Right lobe of liver (tissue), 6 donors: ENCODE measurements around the gene KIF2C. TPM values are rescaled to one million over a fixed set of nuclear protein-coding genes. Genes with fewer than 3 reads are reported as not detected.
"Not testable (repeated sequence)": the region's sequence is repeated elsewhere in the genome, so short reads cannot be mapped to it uniquely, and the experiment has no call there.

ENCODE experiments used
- ATAC-seq, 4 donors: fragments of 200-7000 bp; cut with Tn5 transposase; one replicate each; pipeline ENCODE4 v1.9.1; 2020; ENCODE audit warnings: mild to moderate bottlenecking in 4 of 4, moderate library complexity in 4 of 4
- DNase-seq, 3 donors: peaks; one replicate each; pipeline ENCODE4 v3.0.0-alpha.2; 2020
- H3K27ac ChIP-seq, 3 donors: fragments of 200-600 bp; one replicate each; pipeline ENCODE4 v1.8.0; 2022
- H3K27me3 ChIP-seq, 2 donors: fragments of 200-600 bp; one replicate each; pipeline ENCODE4 v1.8.0; 2022
- H3K36me3 ChIP-seq, 4 donors: fragments of 200-600 bp; sonication (generic) in 1 of 4; one replicate each; pipeline versions ENCODE4 v1.5.1 to v1.8.0; 2017 to 2022; ENCODE audit warnings: control low read depth in 1 of 4
- H3K4me1 ChIP-seq, 4 donors: fragments of 200-600 bp; sonication (generic) in 1 of 4; one replicate each; pipeline versions ENCODE4 v1.5.1 to v1.8.0; 2017 to 2022; ENCODE audit warnings: control low read depth in 1 of 4
- H3K4me3 ChIP-seq, 3 donors: fragments of 200-600 bp; one replicate each; pipeline ENCODE4 v1.8.0; 2022
- H3K9me3 ChIP-seq, 4 donors: fragments of 200-600 bp; sonication (generic) in 1 of 4; one replicate each; pipeline versions ENCODE4 v1.5.1 to v1.8.0; 2017 to 2022; ENCODE audit warnings: control low read depth in 1 of 4
- CTCF ChIP-seq, 4 donors: fragments of 200-600 bp in 3 of 4; fragments of 450-650 bp in 1 of 4; IDR thresholded peaks; one replicate each; pipeline versions ENCODE4 v1.5.1 to v1.8.0; 2016 to 2022; ENCODE audit warnings: antibody characterized with exemption in 4 of 4, mild to moderate bottlenecking in 2 of 4
- POLR2A ChIP-seq: fragments of 450-650 bp; IDR thresholded peaks from one replicate; pipeline ENCODE4 v1.6.1; 2017; ENCODE audit warnings: antibody characterized with exemption, mild to moderate bottlenecking
- WGBS: methylation state at CpG from one replicate; pipeline ENCODE4 v1.1.6; 2018; ENCODE audit warnings: low coverage, low lambda C conversion rate; ENCODE audit not compliant: insufficient coverage; ENCODE audit errors: missing lambda C conversion rate; 5-methylcytosine and 5-hydroxymethylcytosine counted together
- intact Hi-C, 2 donors: fragments of 100-400 bp; cut with DNase I; formaldehyde crosslinking; loops; one replicate each; pipeline versions ENCODE4 v1.11.2 to v1.14.1; 2022
- total RNA-seq, 6 experiments: library from RNA; depleted of rRNA in 2 of 6; stranded (reverse); fragments of >200 nt in 2 of 6; fragmentation: NEBNext Ultra II Directional in 3 of 6; extraction: Animal tissue kit (Norgen Biotek cat#: 25700) in 3 of 6; gene quantifications; one replicate each; pipeline versions ENCODE4 v1.1.0 to v1.2.4, GENCODE V29; 2016 to 2023
- donor health status: DM: no; HTN: yes; CAD: no.
- donor health status: DM: no; HTN: no; CAD: no.
- donor health status: DM: no; HTN: no; CAD: no.
- donor health status: DM: no; HTN: yes; CAD: no.
- donor health status: DM: no; HTN: yes; CAD: no.

KIF2C gene
- total RNA-seq, 6 experiments from 2014 or later = 0.22 to 1.4 (median 0.37) TPM; not detected in 1

- DNase-seq = peak; percentile 88 to 95 (median 92)
- peak; percentile 94 for TF ChIP-seq POLR2A
- peak; percentile 80 to 90 (median 84) for TF ChIP-seq CTCF (IDR thresholded peaks at IDR 0.05)
- Histone ChIP-seq H3K4me3 (peak within 1 kb of the TSS in 2 of 3 donors; percentile 5 to 28), H3K4me1 (peaks cover 0 to 6% (median 0%) of the 10 kb centered on the region in 4 donors), H3K36me3 (no peaks in the 10 kb centered on the region), H3K27me3 (no peaks in the 10 kb centered on the region), H3K9me3 (no peaks in the 10 kb centered on the region), H3K27ac (peak within 1 kb of the TSS; percentile 89 to 91 (median 89))
- intact Hi-C loops = no loop called here
- ATAC-seq = peak; percentile 90 to 94 (median 92)
- WGBS = 0% methylated on average over 19 of the region's 19 CpGs
Measured at GRCh38 chr1:44730741-44731512, 8.7 kb upstream of the KIF2C start, which contains the start of gene RNU5D-1. Gene RNU5D-1, minus strand, starts transcription at chr1:44731170.

DNA sequence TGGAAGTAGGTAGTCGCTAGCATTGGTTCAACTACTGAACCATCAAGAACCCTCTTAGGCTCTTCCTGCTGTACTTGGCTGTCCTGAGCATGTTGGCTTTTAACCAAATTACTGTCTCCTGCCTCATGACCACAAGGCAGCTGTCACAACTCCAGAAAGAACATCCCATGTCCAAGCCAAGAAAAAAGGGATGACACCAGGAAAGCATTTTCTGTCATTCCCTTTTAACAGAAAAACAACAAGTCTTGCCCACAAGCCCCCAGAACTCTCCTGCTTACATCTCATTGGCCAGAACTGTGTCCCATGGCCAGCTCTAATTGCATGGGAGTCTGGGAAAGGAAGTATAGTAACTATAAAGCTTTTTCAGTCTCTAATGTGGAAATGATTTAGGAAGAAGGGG lies 6.3 kb upstream of the KIF2C start:
- 64% methylated on average over 1 of the region's 1 CpG for WGBS
- H3K9me3 ChIP-seq = no peaks in the 10 kb centered on the region
- no peak overlapping the region for H3K27ac ChIP-seq
- ATAC-seq = no peak
- H3K36me3 ChIP-seq = no peaks in the 10 kb centered on the region
- H3K27me3 ChIP-seq = no peaks in the 10 kb centered on the region
- DNase-seq = no peak
- TF ChIP-seq CTCF (IDR thresholded peaks at IDR 0.05) (no peak), POLR2A (no peak)
- intact Hi-C loops = no loop called here
- H3K4me3 ChIP-seq = no peak overlapping the region
- peaks cover 0 to 6% (median 0%) of the 10 kb centered on the region in 4 donors for H3K4me1 ChIP-seq

GRCh38 chr1:44733784-44734183 lies 5.9 kb upstream of the KIF2C start:
- no peaks in the 10 kb centered on the region for H3K9me3 ChIP-seq
- DNase-seq = no peak
- no peaks in the 10 kb centered on the region for H3K27me3 ChIP-seq
- no peak overlapping the region for H3K27ac ChIP-seq
- WGBS = 83% methylated on average over 1 of the region's 1 CpG
- H3K4me3 ChIP-seq = no peak overlapping the region
- H3K36me3 ChIP-seq = no peaks in the 10 kb centered on the region
- intact Hi-C loops = no loop called here
- TF ChIP-seq POLR2A (no peak), CTCF (IDR thresholded peaks at IDR 0.05) (no peak)
- no peak for ATAC-seq
- H3K4me1 ChIP-seq = peaks cover 0 to 6% (median 0%) of the 10 kb centered on the region in 4 donors

DNA sequence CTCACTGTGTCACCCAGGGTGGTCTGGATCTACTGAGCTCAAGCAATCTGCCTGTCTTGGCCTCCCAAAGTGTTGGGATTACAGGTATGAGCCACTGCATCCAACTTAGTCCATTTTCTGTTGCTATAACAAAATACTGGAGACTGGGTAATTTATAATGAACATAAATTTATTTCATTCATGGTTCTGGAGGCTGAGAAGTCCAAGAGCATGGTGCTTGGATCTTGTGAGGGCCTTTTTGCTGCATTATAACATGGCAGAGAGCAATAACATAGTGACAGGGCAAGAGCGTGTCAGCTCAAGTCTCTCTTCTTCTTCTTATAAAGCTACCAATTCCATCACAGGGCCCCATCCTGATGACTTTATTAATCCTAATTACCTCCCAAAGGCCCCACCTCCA lies 3.6 kb upstream of the KIF2C start:
- no peaks in the 10 kb centered on the region for H3K36me3 ChIP-seq
- H3K9me3 ChIP-seq = no peaks in the 10 kb centered on the region
- H3K27ac ChIP-seq = no peak overlapping the region
- peaks cover 0 to 6% (median 3%) of the 10 kb centered on the region in 4 donors for H3K4me1 ChIP-seq
- no peak overlapping the region for H3K4me3 ChIP-seq
- 100% methylated on average over 1 of the region's 1 CpG for WGBS
- DNase-seq (no peak), ATAC-seq (no peak)
- intact Hi-C loops = no loop called here
- no peaks in the 10 kb centered on the region for H3K27me3 ChIP-seq
- TF ChIP-seq POLR2A (no peak), CTCF (IDR thresholded peaks at IDR 0.05) (no peak)

- Histone ChIP-seq H3K4me3 (peak overlapping the region; percentile 43 to 55 (median 45)), H3K27ac (peak overlapping the region; percentile 47 to 70 (median 66))
- H3K4me1 ChIP-seq, intact Hi-C loops, H3K27me3 ChIP-seq, ATAC-seq, H3K9me3 ChIP-seq, H3K36me3 ChIP-seq, DNase-seq: not testable (repeated sequence)
- WGBS = 22% methylated on average over 1 of the region's 1 CpG
Measured at GRCh38 chr1:44738953-44739306, 707 bp upstream of the KIF2C start.
